Caco-2 (cell line): ENCODE data around the gene NPAS3. TPM values are rescaled to one million over a fixed set of nuclear protein-coding genes. Genes with fewer than 3 reads are reported as not detected.

Source experiments
- BruUV-seq: library from RNA; stranded (reverse); fragments of 400-500 nt; replicated peaks from 2 replicates; lab custom pipeline; 2021; lab: Mats Ljungman, UMichigan
- CTCF ChIA-PET: fragments of 300-600 bp; sonication (Branson Sonifier 250); formaldehyde crosslinking; loops from one replicate; lab custom pipeline; 2022; ENCODE audit warnings: antibody characterized with exemption; lab: Charles Lee
- POLR2A ChIA-PET: fragments of 300-600 bp; sonication (Branson Sonifier 250); formaldehyde crosslinking; loops from one replicate; lab custom pipeline; 2022; ENCODE audit warnings: antibody characterized with exemption; lab: Charles Lee
- DNase-seq, 2 experiments: peaks; one replicate each; pipeline versions ENCODE4 v3.0.0 to v3.0.0-alpha.2; 2020 to 2022
- H3K27me3 ChIP-seq: replicated peaks from 2 replicates; pipeline ENCODE4 v1.6.0; 2011; ENCODE audit warnings: low read length; ENCODE audit not compliant: control insufficient read depth, insufficient read depth
- H3K36me3 ChIP-seq: 2 replicates; pipeline ENCODE4 v1.5.1; 2011; ENCODE audit warnings: low read length; ENCODE audit not compliant: control insufficient read depth, insufficient read depth
- H3K4me1 ChIP-seq: fragments of 250-450 bp; sonication (Bioruptor Pico); 2 replicates; pipeline ENCODE4 v1.5.1; 2020; ENCODE audit warnings: mild to moderate bottlenecking
- H3K4me3 ChIP-seq: 2 replicates; pipeline ENCODE4 v1.5.1; 2011; ENCODE audit warnings: low read depth, mild to moderate bottlenecking, control low read depth, low read length
- H3K9me3 ChIP-seq: fragments of 250-450 bp; sonication (Bioruptor Pico); 2 replicates; pipeline ENCODE4 v1.5.1; 2020; ENCODE audit warnings: mild to moderate bottlenecking, moderate library complexity
- H3K27ac Mint-ChIP-seq: one replicate; pipeline ENCODE4 v1.8.0; 2022; ENCODE audit warnings: mixed read lengths; ENCODE audit not compliant: unreplicated experiment
- H3K27me3 Mint-ChIP-seq: one replicate; pipeline ENCODE4 v1.8.0; 2022; ENCODE audit warnings: mixed read lengths; ENCODE audit not compliant: insufficient read depth, unreplicated experiment
- H3K36me3 Mint-ChIP-seq: one replicate; pipeline ENCODE4 v1.8.0; 2022; ENCODE audit warnings: mild to moderate bottlenecking, mixed read lengths; ENCODE audit not compliant: insufficient read depth, unreplicated experiment
- H3K4me1 Mint-ChIP-seq: one replicate; pipeline ENCODE4 v1.8.0; 2022; ENCODE audit warnings: low read depth, mixed read lengths; ENCODE audit not compliant: unreplicated experiment
- H3K4me3 Mint-ChIP-seq: one replicate; pipeline ENCODE4 v1.8.0; 2022; ENCODE audit warnings: mild to moderate bottlenecking, moderate library complexity, mixed read lengths; ENCODE audit not compliant: unreplicated experiment
- H3K9me3 Mint-ChIP-seq: one replicate; pipeline ENCODE4 v1.8.0; 2022; ENCODE audit warnings: mixed read lengths; ENCODE audit not compliant: unreplicated experiment
- CTCF ChIP-seq, 2 experiments: fragments of 200-600 bp in 1 of 2; IDR thresholded peaks; 1 replicate in 1 of 2; 2 replicates in 1 of 2; pipeline versions ENCODE4 v1.5.1 to v1.8.0; 2011 to 2022; ENCODE audit warnings: antibody characterized with exemption in 1 of 2, control low read depth in 1 of 2, inconsistent platforms in 1 of 2, low read depth in 1 of 2, low read length in 1 of 2, mild to moderate bottlenecking in 1 of 2, moderate library complexity in 1 of 2; ENCODE audit not compliant: insufficient read depth in 1 of 2, severe bottlenecking in 1 of 2, unreplicated experiment in 1 of 2
- intact Hi-C: fragments of 100-400 bp; cut with micrococcal nuclease; formaldehyde crosslinking; loops from one replicate; pipeline ENCODE4 v1.10.0; 2022; ENCODE audit not compliant: unreplicated experiment
- total RNA-seq: library from RNA; stranded (reverse); gene quantifications from 2 replicates; pipeline ENCODE4 v1.2.3, GENCODE V29; 2022

NPAS3 gene
- total RNA-seq, 1 experiment from 2014 or later: not detected

GRCh38 chr14:33297565-33297964 lies 358.9 kb downstream of the NPAS3 start:
- H3K4me3 Mint-ChIP-seq: no peak overlapping the region
- POLR2A ChIA-PET: no interaction called here
- H3K27ac Mint-ChIP-seq: no peak overlapping the region

GRCh38 chr14:33307691-33308251 lies 369.1 kb downstream of the NPAS3 start:
- BruUV-seq: no TSS peak
- Histone ChIP-seq H3K36me3 (no peaks in the 10 kb centered on the region), H3K9me3 (no peaks in the 10 kb centered on the region), H3K27me3 (no peaks in the 10 kb centered on the region), H3K4me3 (no peak overlapping the region), H3K4me1 (no peaks in the 10 kb centered on the region)
- no peak for DNase-seq
- H3K4me3 Mint-ChIP-seq: no peak overlapping the region
- no peaks in the 10 kb centered on the region for H3K4me1 Mint-ChIP-seq
- H3K27me3 Mint-ChIP-seq: peaks cover 11% of the 10 kb centered on the region
- H3K27ac Mint-ChIP-seq: no peak overlapping the region
- no peaks in the 10 kb centered on the region for H3K9me3 Mint-ChIP-seq
- intact Hi-C loops: no loop called here
- no peaks in the 10 kb centered on the region for H3K36me3 Mint-ChIP-seq
- ChIA-PET POLR2A (no interaction called here), CTCF (no interaction called here)
- TF ChIP-seq CTCF (IDR thresholded peaks at IDR 0.05; ENCODE audit: insufficient read depth in 1 of 2, low read depth in 1 of 2, low read length in 1 of 2, severe bottlenecking in 1 of 2, unreplicated experiment in 1 of 2): no peak

More at GRCh38 chr14:33297565-33297964, 358.9 kb downstream of the NPAS3 start:
- Mint-ChIP-seq H3K9me3 (no peaks in the 10 kb centered on the region), H3K36me3 (no peaks in the 10 kb centered on the region), H3K4me1 (no peaks in the 10 kb centered on the region), H3K27me3 (peaks cover 17% of the 10 kb centered on the region)
- BruUV-seq: no TSS peak
- CTCF ChIA-PET: no interaction called here
- intact Hi-C loops: no loop called here
- no peak for TF ChIP-seq CTCF (IDR thresholded peaks at IDR 0.05; ENCODE audit: insufficient read depth in 1 of 2, low read depth in 1 of 2, low read length in 1 of 2, severe bottlenecking in 1 of 2, unreplicated experiment in 1 of 2)
- Histone ChIP-seq H3K27me3 (no peaks in the 10 kb centered on the region; the same call in 1 of the 2 replicates), H3K4me3 (no peak overlapping the region), H3K36me3 (no peaks in the 10 kb centered on the region), H3K4me1 (no peaks in the 10 kb centered on the region), H3K9me3 (no peaks in the 10 kb centered on the region)
- DNase-seq: no peak

GRCh38 chr14:33309106-33309505 lies 370.4 kb downstream of the NPAS3 start:
- peaks cover 11% of the 10 kb centered on the region for H3K27me3 Mint-ChIP-seq
- no peaks in the 10 kb centered on the region for H3K4me1 ChIP-seq
- H3K27ac Mint-ChIP-seq: no peak overlapping the region
- no peaks in the 10 kb centered on the region for H3K4me1 Mint-ChIP-seq
- ChIA-PET CTCF (no interaction called here), POLR2A (no interaction called here)
- H3K9me3 Mint-ChIP-seq: no peaks in the 10 kb centered on the region
- no peak overlapping the region for H3K4me3 ChIP-seq
- no peaks in the 10 kb centered on the region for H3K9me3 ChIP-seq
- H3K36me3 Mint-ChIP-seq: no peaks in the 10 kb centered on the region
- no peak for DNase-seq
- H3K4me3 Mint-ChIP-seq: no peak overlapping the region
- TF ChIP-seq CTCF (IDR thresholded peaks at IDR 0.05; ENCODE audit: insufficient read depth in 1 of 2, low read depth in 1 of 2, low read length in 1 of 2, severe bottlenecking in 1 of 2, unreplicated experiment in 1 of 2): no peak
- no peaks in the 10 kb centered on the region for H3K27me3 ChIP-seq
- BruUV-seq: no TSS peak
- no peaks in the 10 kb centered on the region for H3K36me3 ChIP-seq
- intact Hi-C loops: no loop called here
